Uterus (tissue), 2 donors: ENCODE results near the gene HOXC12.

Source experiments
- CTCF ChIP-seq, 4 experiments: fragments of 200-600 bp in 2 of 4; fragments of 450-650 bp in 2 of 4; sonication (generic) in 2 of 4; IDR thresholded peaks; one replicate each; pipeline ENCODE4 v1.5.1; 2016 to 2019; ENCODE audit warnings: antibody characterized with exemption in 4 of 4, mild to moderate bottlenecking in 2 of 4, moderate library complexity in 1 of 4
- POLR2A ChIP-seq, 2 donors: fragments of 450-650 bp; IDR thresholded peaks; one replicate each; pipeline ENCODE4 v1.6.1; 2016; ENCODE audit warnings: antibody characterized with exemption in 2 of 2, mild to moderate bottlenecking in 1 of 2, moderate library complexity in 1 of 2

GRCh38 chr12:53998110-53998899 is 43.6 kb downstream of the HOXC12 start:
- TF ChIP-seq POLR2A (IDR thresholded peaks at IDR 0.05) (no peak), CTCF (IDR thresholded peaks at IDR 0.05) (no peak)
